GM12892 (cell line): ENCODE measurements around the gene PAX1.

Experiments used
- POLR2A ChIP-seq: IDR thresholded peaks from 2 replicates; pipeline ENCODE4 v1.6.1; 2011; ENCODE audit warnings: low read depth, low read length, control low read depth
- POLR2AphosphoS5 ChIP-seq: IDR thresholded peaks from 2 replicates; pipeline ENCODE4 v1.6.1; 2011; ENCODE audit warnings: low read depth, low read length, control low read depth
- TAF1 ChIP-seq: IDR thresholded peaks from 2 replicates; pipeline ENCODE4 v1.6.1; 2011; ENCODE audit warnings: low read depth, mild to moderate bottlenecking, control low read depth, low read length, borderline replicate concordance

- TF ChIP-seq POLR2A (no peak), POLR2AphosphoS5 (no peak), TAF1 (no peak)
Observed at GRCh38 chr20:21741266-21741665, 35.8 kb downstream of the PAX1 start.
